Osteoblast (primary cell): ENCODE data around the gene PEDS1. TPM values are rescaled to one million over a fixed set of nuclear protein-coding genes. Genes with fewer than 3 reads are reported as not detected.

ENCODE experiments used
- DNase-seq: peaks from one replicate; pipeline ENCODE4 v3.0.0; 2011; ENCODE audit warnings: low spot score, mixed read lengths; ENCODE audit not compliant: insufficient read length; ENCODE audit errors: missing footprints
- H2AFZ ChIP-seq: 2 replicates; pipeline ENCODE4 v1.6.0; 2011; ENCODE audit warnings: mild to moderate bottlenecking, low read length
- H3K27ac ChIP-seq: 2 replicates; pipeline ENCODE4 v1.5.1; 2011; ENCODE audit warnings: mild to moderate bottlenecking, low read depth, low read length, moderate library complexity
- H3K27me3 ChIP-seq: 2 replicates; pipeline ENCODE4 v1.6.0; 2012; ENCODE audit warnings: mild to moderate bottlenecking, control low read depth, inconsistent platforms, low read length, moderate library complexity; ENCODE audit not compliant: insufficient read depth
- H3K36me3 ChIP-seq: 2 replicates; pipeline ENCODE4 v1.5.1; 2011; ENCODE audit warnings: mild to moderate bottlenecking, low read length, control low read depth, moderate library complexity; ENCODE audit not compliant: insufficient read depth
- H3K4me1 ChIP-seq: 2 replicates; pipeline ENCODE4 v1.5.1; 2011; ENCODE audit warnings: mild to moderate bottlenecking, low read length, control low read depth, moderate library complexity; ENCODE audit not compliant: insufficient read depth
- H3K4me2 ChIP-seq: 2 replicates; pipeline ENCODE4 v1.6.0; 2011; ENCODE audit warnings: mild to moderate bottlenecking, low read length; ENCODE audit not compliant: insufficient read depth
- H3K4me3 ChIP-seq: fragments of 200-600 bp; sonication (generic); 3 replicates; pipeline ENCODE4 v1.5.1; 2012; ENCODE audit warnings: mild to moderate bottlenecking, low read length, inconsistent platforms; ENCODE audit not compliant: insufficient read depth
- H3K79me2 ChIP-seq: 2 replicates; pipeline ENCODE4 v1.6.0; 2012; ENCODE audit warnings: mild to moderate bottlenecking, low read length, control low read depth, inconsistent platforms; ENCODE audit not compliant: insufficient read depth
- H3K9me3 ChIP-seq: 2 replicates; pipeline ENCODE4 v1.5.1; 2011; ENCODE audit warnings: low read depth, low read length, control low read depth
- H4K20me1 ChIP-seq: 2 replicates; pipeline ENCODE4 v1.6.0; 2012; ENCODE audit warnings: mild to moderate bottlenecking, low read length, control low read depth; ENCODE audit not compliant: insufficient read depth
- CTCF ChIP-seq: IDR thresholded peaks from 2 replicates; pipeline ENCODE4 v1.5.1; 2011; ENCODE audit warnings: mild to moderate bottlenecking, low read depth, low read length, moderate library complexity; ENCODE audit errors: extremely low read depth
- total RNA-seq: library from RNA; depleted of rRNA; stranded (reverse); fragments of >200 nt; gene quantifications from 2 replicates; pipeline ENCODE4 v1.2.3, GENCODE V29; 2012

PEDS1 gene
- total RNA-seq, 1 donor, result 37.6 TPM

- H3K27me3 ChIP-seq, result no peaks in the 10 kb centered on the region
- no peaks in the 10 kb centered on the region for H3K9me3 ChIP-seq
These were observed 40.9 kb upstream of the PEDS1 start for GRCh38 chr20:50194422-50194830.

GRCh38 chr20:50193836-50194421 is 40.4 kb upstream of the PEDS1 start:
- Histone ChIP-seq H3K4me2 (peak overlapping the region; percentile 88), H3K4me1 (peaks cover 17% of the 10 kb centered on the region), H3K27me3 (no peaks in the 10 kb centered on the region), H3K36me3 (no peaks in the 10 kb centered on the region), H3K4me3 (peak overlapping the region; percentile 86), H4K20me1 (peaks cover 32% of the 10 kb centered on the region), H3K27ac (peak overlapping the region; percentile 96), H3K79me2 (peaks cover 40% of the 10 kb centered on the region), H2AFZ (no peak overlapping the region), H3K9me3 (no peaks in the 10 kb centered on the region)
- TF ChIP-seq CTCF, result no peak
- peak; percentile 77 for DNase-seq

More at GRCh38 chr20:50194422-50194830, 40.9 kb upstream of the PEDS1 start:
- DNase-seq, result no peak
- no peak for TF ChIP-seq CTCF
- H2AFZ ChIP-seq, result no peak overlapping the region
- peak overlapping the region; percentile 86 for H3K4me3 ChIP-seq
- H4K20me1 ChIP-seq, result peaks cover 32% of the 10 kb centered on the region
- peaks cover 17% of the 10 kb centered on the region for H3K4me1 ChIP-seq
- H3K79me2 ChIP-seq, result peaks cover 40% of the 10 kb centered on the region
- H3K36me3 ChIP-seq, result no peaks in the 10 kb centered on the region
- peak overlapping the region; percentile 96 for H3K27ac ChIP-seq
- peak overlapping the region; percentile 88 for H3K4me2 ChIP-seq

GRCh38 chr20:50193199-50193835 is 39.8 kb upstream of the PEDS1 start:
- Histone ChIP-seq H3K4me2 (peak overlapping the region; percentile 88), H2AFZ (no peak overlapping the region), H3K27me3 (no peaks in the 10 kb centered on the region), H4K20me1 (peaks cover 32% of the 10 kb centered on the region), H3K4me3 (peak overlapping the region; percentile 86), H3K9me3 (no peaks in the 10 kb centered on the region), H3K27ac (peak overlapping the region; percentile 96), H3K36me3 (no peaks in the 10 kb centered on the region), H3K79me2 (peaks cover 40% of the 10 kb centered on the region), H3K4me1 (peaks cover 17% of the 10 kb centered on the region)
- TF ChIP-seq CTCF, result no peak
- DNase-seq, result peak; percentile 92
